ENCODE data around the gene MSH5. TPM values are rescaled to one million over a fixed set of nuclear protein-coding genes. Genes with fewer than 3 reads are reported as not detected.

The MSH5 gene
- total and polyA plus RNA-seq, 9 of the 15 experiments (the other 6 are each of a cell fraction or from before 2014, with no cell fraction given): 12.5 to 104 (median 46.6) TPM

- peaks cover 5% of the 10 kb centered on the region for H3K9me1 ChIP-seq (ENCODE audit: control insufficient read depth, insufficient read depth, low read length)
- H3K4me1 ChIP-seq (replicated peaks in 1 of 2; ENCODE audit: control insufficient read depth in 2 of 2, insufficient read depth in 2 of 2, low read length in 2 of 2): peaks cover 48 to 66% of the 10 kb centered on the region in 2 experiments
- peak within 1 kb of the TSS; percentile 65 for H3K4me3 ChIP-seq
- peak; percentile 52; the same call in 1 of the 2 replicates for TF ChIP-seq NR2C2 (CRISPR knock-in tag; IDR thresholded peaks at IDR 0.05)
- TF ChIP-seq NR2C2 (tag; IDR thresholded peaks at IDR 0.05): no peak
- peak; percentile 7 for TF ChIP-seq ZFP36 (IDR thresholded peaks at IDR 0.05; ENCODE audit: low read depth, low read length, partially characterized antibody)
- 0 out of 2 replicates have a peak, but pooled peaks have one; percentile 12 for TF ChIP-seq ETS1 (conservative IDR thresholded peaks at IDR 0.05; ENCODE audit: control insufficient read depth, low read depth, low read length)
- peak; percentile 69; the same call in 1 of the 2 replicates for TF ChIP-seq THAP12 (CRISPR knock-in tag; IDR thresholded peaks at IDR 0.05)
- TF ChIP-seq ID3 (CRISPR knock-in tag; IDR thresholded peaks at IDR 0.05): no peak
- TF ChIP-seq ID3 (tag; IDR thresholded peaks at IDR 0.05): 0 out of 2 replicates have a peak, but pooled peaks have one; percentile 17
- TF ChIP-seq ZNF57 (CRISPR knock-in tag; IDR thresholded peaks at IDR 0.05): no peak
- TF ChIP-seq FOXP4 (CRISPR knock-in tag; IDR thresholded peaks at IDR 0.05; ENCODE audit: borderline replicate concordance): 0 out of 2 replicates have a peak, but pooled peaks have one; percentile 81
- peak; percentile 15; the same call in 1 of the 2 replicates for TF ChIP-seq HMGXB4 (CRISPR knock-in tag; IDR thresholded peaks at IDR 0.05)
- TF ChIP-seq CHD4 (IDR thresholded peaks at IDR 0.05; ENCODE audit: insufficient read depth, insufficient replicate concordance, low read depth, low read length, poor library complexity, severe bottlenecking): peak; percentile 82
These were observed 10.9 kb upstream of the MSH5 start, which contains the start of gene DDAH2 for GRCh38 chr6:31728767-31729514. Gene DDAH2 (minus strand): TSS chr6:31729299. CDS start chr6:31729161, 138 bp downstream.

More at GRCh38 chr6:31728767-31729514, 10.9 kb upstream of the MSH5 start, which contains the start of gene DDAH2:
- FAIRE-seq (no peak), DNase-seq (ENCODE audit: extremely low read depth in 1 of 4, low spot score in 3 of 4) (peak in 1 of 4 experiments; percentile 59), ATAC-seq (peak; percentile 2; the same call in 1 of the 3 replicates)
- intact Hi-C loops (cut with micrococcal nuclease) (loop anchor here (1.0 to 2.0 kb wide), 4 partner anchors 40 to 98 kb away; partner anchors contain the start of genes HSPA1B and VARS1), in situ Hi-C loops (cut with MboI) (no loop called here)
- peak within 1 kb of the TSS; percentile 75 for H3K27ac ChIP-seq (ENCODE audit: extremely low read depth, low read depth, low read length)
- H3K36me3 ChIP-seq (ENCODE audit: control insufficient read depth, insufficient read depth, low read length): peaks cover 64% of the 10 kb centered on the region
- CTCF ChIA-PET (ENCODE audit: low intra/inter-chr PET ratio): interaction anchor here (0.6 to 2.0 kb wide), 5 partner anchors 32 to 141 kb away, joined by 3 to 18 read pairs (median 5); no protein-coding TSS in a partner anchor
- peaks cover 6% of the 10 kb centered on the region for H4K20me1 ChIP-seq (replicated peaks; ENCODE audit: control insufficient read depth, insufficient read depth, low read length)
- peaks cover 34% of the 10 kb centered on the region for H3K79me2 ChIP-seq (ENCODE audit: control insufficient read depth, insufficient read depth, low read length)
- peak within 1 kb of the TSS; percentile 58 to 85 for H3K9ac ChIP-seq (ENCODE audit: insufficient read depth in 1 of 2, low read depth in 2 of 2, low read length in 2 of 2)
- BruUV-seq (replicated peaks): no TSS peak
- WGBS (ENCODE audit: insufficient coverage, low coverage, missing lambda C conversion rate): 65% methylated on average over 35 of the region's 36 CpGs
- H3K4me2 ChIP-seq (ENCODE audit: insufficient read depth, low read length): peak within 1 kb of the TSS; percentile 94
- POLR2A ChIA-PET: interaction anchor here (0.7 to 15.0 kb wide), 34 partner anchors 3 to 316 kb away, joined by 3 to 236 read pairs (median 5); partner anchors contain the start of genes ABHD16A, BAG6, C6orf47 and CLIC1
- H3K27me3 ChIP-seq (ENCODE audit: control insufficient read depth in 2 of 2, insufficient read depth in 2 of 2, low read length in 2 of 2): no peaks in the 10 kb centered on the region
- peak within 1 kb of the TSS; percentile 71 for H2AFZ ChIP-seq (ENCODE audit: low read depth, low read length)
- no peaks in the 10 kb centered on the region for H3K9me3 ChIP-seq (replicated peaks; ENCODE audit: control insufficient read depth, insufficient read depth, low read depth, low read length)
